Gastroesophageal sphincter (tissue), 3 donors: Measurements from ENCODE around the gene LRPAP1.

ENCODE experiments used
- CTCF ChIP-seq, 4 experiments: fragments of 200-600 bp in 2 of 4; fragments of 450-650 bp in 2 of 4; sonication (generic) in 1 of 4; IDR thresholded peaks; one replicate each; pipeline ENCODE4 v1.5.1; 2017 to 2019; ENCODE audit warnings: antibody characterized with exemption in 4 of 4, mild to moderate bottlenecking in 2 of 4, moderate library complexity in 2 of 4
- EP300 ChIP-seq: sonication (generic); formaldehyde crosslinking; IDR thresholded peaks from one replicate; pipeline ENCODE4 v1.6.1; 2017; ENCODE audit warnings: antibody characterized with exemption, mild to moderate bottlenecking

GRCh38 chr4:3482707-3483106 is 49.5 kb downstream of the LRPAP1 start:
- TF ChIP-seq EP300 (no peak), CTCF (IDR thresholded peaks at IDR 0.05) (no peak)
